A204.1 (cell line): ENCODE data around the gene XPC.

Source experiments
- FAIRE-seq: peaks from 2 replicates; lab custom pipeline; 2012; peaks lifted over from hg19 to GRCh38; lab: Jason Lieb, UNC

The XPC gene

DNA sequence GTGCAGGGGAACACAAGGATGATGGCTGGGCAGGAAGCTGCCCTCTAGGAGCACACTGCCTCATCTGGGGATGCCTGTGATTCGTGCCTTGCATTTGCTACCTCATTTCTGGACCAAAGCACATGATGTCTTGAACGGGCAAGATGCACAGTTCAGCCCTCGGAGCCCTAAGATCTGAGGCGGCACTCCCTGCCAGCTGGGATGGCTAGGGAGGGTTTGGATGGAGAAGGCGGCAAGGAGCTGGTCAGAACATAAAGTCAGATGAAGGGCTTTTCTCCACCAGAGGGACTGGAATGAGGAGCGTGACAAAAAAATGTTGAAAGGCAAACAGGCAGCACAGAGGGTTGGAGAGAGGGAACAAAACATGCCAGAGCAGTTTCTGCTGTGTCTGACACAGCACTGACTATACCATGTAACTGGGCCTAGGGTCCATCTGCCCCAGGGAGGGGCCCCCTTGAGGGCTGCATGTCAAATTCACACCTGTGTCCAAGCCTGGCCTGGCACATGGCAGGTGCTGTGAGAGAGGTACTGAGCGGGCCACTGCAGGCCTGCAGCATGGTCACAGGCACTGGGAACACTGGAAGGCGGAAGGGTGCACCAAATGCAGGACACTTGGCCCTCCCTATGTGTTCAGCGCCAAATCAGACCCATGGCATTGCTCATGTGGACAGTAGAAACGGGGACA is 31.9 kb downstream of the XPC start:
- FAIRE-seq, result no peak

DNA sequence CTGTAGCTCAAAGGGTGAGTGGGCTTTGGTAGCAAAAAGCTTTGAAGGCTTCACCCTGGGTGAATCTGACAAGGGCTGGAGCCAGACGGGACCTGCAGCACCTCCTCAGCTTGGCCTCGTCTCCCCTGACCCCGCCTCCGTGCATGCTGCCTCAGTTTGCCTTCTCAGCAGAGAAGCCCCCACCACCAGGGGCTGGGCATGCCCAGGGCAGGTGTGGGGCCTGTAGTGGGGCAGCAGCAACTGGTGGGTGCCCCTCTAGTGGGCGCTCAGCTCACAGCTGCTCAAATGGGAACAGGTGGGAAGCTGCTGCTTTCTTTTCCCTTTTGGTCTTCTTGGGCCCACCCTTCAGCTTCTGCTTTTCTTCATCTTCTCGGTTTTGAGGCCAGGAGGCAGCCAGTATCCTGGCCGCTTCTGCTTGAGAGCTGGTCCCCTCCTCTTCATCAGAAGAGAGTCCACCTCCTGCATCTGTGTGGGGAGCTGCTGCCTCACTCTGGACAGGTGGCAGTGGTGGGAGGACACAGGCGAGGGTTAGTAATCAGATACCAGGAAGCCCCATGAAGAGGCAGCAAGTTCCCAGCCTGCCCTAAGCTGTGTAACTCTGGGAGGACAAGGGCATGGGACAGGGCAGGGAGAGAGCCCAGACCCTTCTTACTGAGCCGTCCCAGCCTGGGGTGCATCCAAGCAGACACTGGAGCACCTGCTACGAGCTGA is 32.6 kb downstream of the XPC start:
- no peak for FAIRE-seq

DNA sequence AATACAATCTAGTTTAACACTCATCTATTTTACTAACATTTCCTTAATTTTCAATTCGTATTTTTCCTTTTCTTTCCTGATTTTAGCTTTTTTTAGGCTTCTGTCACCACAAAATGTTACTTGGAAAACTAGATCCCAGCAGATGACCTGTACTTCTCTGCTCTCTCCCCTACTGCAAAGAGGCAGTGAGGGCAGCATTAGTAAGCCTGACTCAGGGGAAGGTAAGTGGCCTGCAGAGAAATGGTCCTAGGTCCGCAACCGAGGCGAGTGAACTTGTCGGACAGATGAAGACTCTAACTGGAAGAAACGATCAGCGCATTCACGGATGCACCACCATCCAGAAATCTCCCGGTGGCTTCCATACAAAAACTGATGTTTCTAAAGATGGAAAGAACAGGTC is 33.2 kb downstream of the XPC start:
- no peak for FAIRE-seq

DNA sequence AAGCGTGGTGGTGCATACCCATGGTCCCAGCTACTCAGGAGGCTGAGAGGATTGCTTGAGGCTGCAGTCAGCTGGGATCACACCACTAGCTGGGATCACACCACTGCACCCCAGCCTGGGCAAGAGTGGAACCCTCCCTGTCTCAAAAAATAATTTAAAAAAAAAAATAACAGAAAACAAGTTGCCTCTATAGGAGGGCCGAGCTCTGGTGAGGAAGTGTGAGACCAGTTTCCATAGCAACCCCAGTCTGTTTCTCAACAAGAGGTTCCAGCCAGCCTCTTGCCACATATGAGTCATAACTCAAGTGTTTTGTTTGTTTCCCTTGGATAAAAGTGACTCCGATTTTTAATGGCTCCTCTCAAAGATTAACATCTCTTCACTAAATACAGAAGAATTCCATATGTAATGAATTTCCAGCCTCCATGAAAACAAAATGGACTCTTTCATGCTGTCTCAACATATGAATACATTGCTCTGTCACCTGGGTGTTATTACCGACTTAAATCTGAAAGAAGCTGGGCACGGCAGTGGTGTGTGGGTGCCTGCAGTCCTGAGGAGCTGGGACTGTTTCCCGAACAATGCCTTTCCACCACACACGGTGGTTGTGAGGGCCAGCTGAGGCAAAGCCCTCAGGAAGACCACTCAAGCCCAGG is 33.9 kb downstream of the XPC start:
- FAIRE-seq, result no peak

DNA sequence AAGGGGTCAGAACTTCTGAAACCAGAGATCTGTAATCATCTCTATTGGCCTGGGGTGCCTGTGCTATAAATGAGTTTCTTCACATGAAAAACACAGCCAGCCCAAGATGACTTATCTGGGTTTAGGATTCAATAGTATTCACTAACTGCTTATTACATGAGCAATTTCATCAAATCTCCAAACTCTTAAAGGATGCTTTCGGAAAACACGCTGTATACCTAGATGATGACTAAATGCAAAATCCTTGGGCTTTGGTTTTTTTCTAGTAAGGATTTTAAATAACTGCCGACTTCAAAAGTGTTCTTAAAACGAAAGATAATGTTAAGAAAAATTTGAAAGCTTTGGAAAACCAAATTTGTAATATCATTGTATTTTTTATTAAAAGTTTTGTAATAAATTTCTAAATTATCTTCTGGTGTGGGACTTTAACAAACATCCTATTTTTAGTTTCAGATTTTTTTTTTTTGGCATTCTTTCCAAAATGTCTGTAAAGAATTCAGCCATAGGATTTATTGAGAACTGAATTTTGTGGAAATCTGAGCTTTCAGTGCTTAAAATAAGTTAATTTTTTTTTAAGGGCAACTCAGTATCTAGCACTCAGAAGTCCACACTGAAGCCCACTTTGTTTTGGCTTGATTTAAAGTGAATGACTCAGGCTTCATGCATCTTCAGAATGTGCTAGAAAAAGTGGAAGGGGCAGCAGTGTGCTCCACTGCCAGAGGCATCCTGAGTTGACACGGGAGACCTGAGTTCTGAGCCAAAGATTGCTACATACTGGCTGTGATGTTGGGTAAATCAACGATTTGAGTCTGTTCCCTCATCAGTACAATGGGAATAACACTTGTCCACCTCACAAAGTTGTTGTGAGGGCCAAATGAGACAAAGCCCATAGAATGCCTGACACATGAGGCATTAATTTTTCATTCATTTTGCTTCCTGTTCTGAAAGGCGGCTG is 34.9 kb downstream of the XPC start:
- peak; percentile 60 for FAIRE-seq

DNA sequence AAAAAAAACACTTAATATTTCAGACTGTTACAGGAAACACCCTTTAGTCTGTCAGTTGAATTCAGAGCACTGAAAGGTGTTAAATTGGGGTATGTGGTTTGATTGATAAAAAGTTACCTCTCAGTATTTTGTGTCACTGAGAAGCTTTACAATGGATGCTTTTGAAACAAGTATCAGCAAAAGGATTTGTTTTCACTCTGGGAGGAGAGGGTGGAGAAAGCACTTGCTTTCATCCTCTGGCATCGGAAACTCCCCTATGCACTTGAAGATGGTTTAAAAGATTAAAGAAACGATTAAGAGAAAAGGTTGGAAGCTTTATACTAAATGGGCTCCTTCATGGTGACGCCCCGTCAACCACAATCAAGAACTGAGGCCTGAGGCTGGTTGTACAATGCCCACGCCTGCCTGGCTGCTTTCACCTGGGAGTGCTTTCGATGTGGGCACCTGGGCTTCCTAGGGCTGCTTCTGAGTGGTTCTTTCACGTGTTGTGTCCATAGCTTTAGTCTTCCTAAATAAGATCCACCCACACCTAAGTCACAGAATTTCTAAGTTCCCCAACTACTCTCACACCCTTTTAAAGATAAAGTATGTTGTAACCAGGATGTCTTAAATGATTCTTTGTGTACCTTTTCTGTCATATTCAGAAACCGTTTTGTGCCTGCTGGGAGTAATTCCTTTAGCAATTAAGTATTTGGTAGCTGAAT is 35.7 kb downstream of the XPC start:
- FAIRE-seq, result no peak

DNA sequence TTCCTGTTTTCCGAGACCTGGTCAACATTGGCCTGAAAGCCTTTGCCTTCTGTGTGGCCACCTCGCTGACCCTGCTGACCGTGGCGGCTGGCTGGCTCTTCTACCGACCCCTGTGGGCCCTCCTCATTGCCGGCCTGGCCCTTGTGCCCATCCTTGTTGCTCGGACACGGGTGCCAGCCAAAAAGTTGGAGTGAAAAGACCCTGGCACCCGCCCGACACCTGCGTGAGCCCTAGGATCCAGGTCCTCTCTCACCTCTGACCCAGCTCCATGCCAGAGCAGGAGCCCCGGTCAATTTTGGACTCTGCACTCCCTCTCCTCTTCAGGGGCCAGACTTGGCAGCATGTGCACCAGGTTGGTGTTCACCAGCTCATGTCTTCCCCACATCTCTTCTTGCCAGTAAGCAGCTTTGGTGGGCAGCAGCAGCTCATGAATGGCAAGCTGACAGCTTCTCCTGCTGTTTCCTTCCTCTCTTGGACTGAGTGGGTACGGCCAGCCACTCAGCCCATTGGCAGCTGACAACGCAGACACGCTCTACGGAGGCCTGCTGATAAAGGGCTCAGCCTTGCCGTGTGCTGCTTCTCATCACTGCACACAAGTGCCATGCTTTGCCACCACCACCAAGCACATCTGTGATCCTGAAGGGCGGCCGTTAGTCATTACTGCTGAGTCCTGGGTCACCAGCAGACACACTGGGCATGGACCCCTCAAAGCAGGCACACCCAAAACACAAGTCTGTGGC is 36.6 kb downstream of the XPC start:
- no peak for FAIRE-seq

DNA sequence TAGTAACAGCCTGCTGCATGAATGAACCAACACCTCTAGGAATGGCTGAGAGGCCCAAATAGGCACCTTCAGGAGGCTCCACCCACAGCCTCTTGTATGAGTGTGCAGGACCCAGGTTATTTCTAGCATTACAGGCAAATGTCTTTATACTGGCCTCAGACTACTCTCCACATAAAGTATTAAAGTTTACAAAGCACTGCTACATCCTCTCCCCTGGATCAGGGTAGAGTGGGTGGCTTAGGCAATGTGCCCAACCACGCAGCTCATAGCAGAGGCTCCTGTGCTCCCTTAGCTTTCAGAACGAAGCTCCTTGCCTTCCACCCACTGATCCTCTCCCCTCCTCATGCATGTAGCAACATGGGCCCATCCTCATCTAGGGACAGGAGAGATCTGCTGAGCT is 37.3 kb downstream of the XPC start:
- no peak for FAIRE-seq

DNA sequence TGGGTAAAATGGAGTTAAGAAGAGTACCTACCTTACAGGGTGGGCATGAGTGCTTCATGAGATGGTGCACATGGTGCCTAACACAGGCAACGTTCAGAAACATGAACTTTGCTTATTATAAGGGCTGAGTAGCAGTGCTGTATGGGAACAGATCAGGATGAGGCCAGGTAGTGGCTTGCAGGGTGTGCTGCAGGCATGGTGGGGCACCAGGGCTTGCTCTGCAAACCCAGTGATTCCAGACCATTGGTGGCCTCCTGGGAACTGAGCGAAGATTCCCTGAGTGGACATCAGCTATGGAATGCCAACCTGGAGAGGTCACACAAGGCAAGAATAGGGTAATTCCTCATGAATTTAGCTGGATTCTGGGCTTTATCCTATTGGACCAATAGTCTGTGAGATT is 37.7 kb downstream of the XPC start:
- no peak for FAIRE-seq

DNA sequence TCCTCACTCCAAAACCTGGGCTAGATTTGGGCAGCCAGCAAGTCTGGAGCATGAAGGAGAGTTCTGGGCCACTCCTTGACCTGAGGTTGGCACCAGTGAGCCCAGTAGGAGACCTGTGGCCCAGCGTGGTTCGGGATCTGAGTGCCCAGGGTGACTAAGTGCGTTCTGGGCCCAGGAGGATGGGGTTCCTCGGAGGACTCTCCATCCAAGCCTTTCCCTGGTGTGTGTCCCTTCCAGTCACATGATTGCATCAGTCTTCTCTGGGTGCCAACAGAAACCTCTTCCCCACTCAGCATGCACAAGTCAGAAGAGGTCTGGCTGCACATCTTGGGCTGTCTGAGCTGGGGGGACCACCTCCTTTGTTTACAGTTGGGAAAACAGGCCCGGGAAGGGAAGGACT is 38.6 kb downstream of the XPC start:
- FAIRE-seq, result no peak

DNA sequence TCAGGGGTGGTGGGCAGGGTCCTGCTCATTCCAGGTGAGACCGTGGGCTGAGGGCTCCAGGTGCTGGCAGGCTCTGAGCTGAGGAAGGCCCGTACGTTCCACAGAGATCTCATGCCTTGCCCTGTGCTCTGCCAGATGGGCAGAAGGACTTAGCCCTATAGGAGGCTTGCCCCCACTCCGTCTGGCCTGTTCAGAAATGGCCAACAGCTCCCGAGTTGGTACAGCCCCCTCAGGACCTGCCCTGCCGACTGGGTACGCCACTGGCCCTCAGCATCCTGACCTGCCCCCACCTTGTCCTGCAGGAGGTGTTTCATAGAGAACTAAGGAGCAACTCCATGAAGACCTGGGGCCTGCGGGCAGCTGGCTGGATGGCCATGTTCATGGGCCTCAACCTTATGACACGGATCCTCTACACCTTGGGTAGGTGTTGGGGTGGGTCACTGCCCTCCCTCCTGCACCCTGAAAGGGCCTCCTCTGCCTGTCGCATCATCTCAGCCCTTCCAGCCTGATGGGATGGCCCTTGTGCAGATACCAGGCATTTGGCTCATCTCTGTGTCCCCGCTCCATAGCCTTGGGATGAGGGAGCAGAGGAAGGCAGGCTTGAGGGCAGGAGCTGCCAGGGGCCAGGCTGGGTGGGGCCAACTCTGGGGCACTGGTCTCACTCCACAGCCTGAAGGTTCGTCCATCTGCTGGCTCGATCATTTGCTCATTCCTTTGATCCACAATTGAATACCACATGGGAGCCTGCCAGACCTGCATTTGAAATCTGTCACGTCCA is 39.3 kb downstream of the XPC start:
- no peak for FAIRE-seq

DNA sequence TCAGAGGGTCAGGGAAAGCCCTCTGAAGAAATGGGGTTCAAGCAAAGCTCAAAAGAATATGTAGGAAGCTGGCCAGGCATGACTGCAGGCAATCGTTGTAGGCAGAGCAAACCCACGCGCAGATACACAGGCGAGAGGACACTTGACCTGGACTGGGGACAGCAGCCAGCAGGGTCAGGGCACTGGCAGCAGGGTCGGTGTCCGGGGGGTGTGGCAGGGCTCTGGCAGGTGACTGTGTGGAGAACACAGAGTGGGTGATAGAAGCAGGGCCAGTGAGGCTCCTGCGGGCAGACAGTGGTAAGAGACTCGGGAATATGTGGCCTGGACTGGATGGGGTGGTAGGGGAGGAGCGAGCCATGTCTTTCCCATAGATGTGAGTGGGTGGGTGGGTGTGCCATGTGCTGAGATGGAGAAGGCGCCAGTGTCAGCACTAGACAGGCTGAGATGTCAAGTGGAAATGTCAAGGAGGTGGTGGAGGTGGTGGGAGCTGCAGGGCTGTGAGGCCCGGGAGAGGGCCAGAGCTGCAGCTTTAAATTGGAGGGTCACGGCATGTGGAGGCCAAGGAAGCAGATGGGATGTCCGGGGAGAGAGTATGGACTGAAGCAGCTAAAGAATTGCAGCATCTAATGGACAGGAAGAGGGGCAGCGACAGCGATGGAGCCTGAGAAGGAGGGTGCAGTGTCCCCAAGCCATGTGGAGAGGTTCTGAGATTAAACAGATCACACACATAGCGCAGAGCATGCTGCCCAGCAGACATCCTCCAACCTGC is 40.1 kb downstream of the XPC start:
- FAIRE-seq, result no peak

DNA sequence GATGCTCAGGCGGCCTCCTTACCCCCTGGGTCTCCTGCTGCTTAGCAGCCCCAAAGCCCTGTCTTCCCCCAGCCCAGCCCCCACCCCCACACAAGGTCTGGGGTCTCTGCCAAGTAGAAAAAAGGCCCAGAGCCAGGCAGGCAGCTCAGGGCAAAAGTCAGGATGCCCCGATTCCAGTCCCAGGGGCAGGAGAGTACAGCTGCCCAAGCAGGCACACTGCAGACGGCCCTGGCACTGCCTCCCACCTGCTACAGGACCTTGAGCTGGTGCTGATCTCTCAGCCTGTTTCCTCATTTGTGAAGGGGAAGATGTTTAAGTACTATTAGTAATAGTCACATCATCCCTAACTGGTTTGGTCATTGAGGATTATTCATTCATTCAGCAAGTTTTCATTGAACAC is 41.0 kb downstream of the XPC start:
- FAIRE-seq, result no peak

DNA sequence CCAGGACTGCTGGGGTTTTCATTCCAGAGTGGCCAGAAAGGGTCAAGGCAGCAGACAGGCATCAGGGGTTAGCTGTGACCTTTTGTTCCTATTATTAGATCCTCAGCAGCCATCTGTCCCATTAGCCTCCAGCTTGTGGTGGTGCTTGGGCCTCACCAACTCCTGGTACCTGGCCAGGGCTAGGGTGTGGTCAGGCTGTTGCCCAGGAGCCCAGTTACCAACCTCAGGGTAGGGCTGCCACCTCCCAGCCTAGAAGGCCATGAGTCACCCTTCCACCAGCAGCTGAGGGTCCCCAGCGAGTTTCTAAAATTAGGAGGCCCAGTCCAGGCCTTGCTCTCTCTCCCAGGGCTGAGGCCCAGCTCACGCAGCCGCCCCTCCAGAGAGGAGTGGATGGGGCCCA is 41.4 kb downstream of the XPC start:
- no peak for FAIRE-seq

DNA sequence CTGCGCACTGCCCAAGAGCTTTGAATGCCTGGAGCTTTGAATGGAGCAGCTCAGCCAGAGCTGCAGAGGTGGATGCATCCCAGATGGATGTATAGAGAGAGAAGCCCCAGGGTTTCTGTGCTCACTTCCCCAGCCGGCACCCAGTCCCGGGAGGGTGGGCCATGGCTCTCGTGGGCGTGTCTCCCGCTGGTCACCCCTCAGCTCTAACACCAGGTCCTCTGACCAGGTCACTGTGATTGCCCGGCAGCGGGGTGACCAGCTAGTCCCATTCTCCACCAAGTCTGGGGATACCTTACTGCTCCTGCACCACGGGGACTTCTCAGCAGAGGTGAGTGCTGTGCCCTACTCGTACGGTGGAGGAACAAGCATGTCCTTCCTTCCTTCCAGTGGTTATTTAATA is 42.8 kb downstream of the XPC start:
- FAIRE-seq, result no peak

DNA sequence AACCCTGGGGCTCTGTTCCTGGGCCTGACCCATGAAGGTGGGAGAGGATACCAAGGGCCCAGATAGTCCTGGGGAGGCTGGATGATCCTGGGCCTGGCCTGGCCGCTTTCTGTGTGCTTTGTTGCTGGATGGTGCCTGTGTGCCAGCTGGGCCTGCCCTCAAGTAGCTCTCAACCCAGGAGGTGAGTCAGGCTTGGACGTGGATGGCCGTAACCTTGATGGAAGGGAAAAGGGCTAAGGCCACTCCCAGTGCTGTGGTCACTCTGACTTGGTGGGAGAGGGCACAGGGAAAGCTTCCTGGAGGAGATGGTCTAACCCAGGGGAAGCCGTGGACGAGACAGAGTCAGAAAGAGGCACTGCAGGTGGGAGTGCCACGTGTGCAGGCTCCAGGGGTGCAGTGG is 44.1 kb downstream of the XPC start:
- no peak for FAIRE-seq

DNA sequence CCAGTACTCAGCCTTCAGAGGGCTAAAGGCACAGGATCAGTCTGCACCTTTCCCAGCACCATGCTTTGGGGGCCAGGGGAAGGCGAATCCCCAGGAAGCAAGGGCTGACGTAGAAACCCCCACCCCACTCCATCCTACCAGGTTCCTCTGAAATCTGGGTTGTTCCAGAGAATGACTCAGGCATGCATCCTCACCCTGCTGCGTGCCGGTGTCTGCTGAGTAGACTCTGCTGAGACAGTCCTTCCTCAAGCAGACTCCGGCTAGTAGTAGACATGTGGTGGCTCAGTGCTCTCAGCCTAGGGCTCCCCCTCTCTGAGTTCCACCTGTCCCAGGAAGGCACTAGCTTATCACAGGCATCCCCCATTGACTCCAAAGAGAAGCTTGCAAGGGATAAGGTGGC is 44.5 kb downstream of the XPC start:
- no peak for FAIRE-seq

DNA sequence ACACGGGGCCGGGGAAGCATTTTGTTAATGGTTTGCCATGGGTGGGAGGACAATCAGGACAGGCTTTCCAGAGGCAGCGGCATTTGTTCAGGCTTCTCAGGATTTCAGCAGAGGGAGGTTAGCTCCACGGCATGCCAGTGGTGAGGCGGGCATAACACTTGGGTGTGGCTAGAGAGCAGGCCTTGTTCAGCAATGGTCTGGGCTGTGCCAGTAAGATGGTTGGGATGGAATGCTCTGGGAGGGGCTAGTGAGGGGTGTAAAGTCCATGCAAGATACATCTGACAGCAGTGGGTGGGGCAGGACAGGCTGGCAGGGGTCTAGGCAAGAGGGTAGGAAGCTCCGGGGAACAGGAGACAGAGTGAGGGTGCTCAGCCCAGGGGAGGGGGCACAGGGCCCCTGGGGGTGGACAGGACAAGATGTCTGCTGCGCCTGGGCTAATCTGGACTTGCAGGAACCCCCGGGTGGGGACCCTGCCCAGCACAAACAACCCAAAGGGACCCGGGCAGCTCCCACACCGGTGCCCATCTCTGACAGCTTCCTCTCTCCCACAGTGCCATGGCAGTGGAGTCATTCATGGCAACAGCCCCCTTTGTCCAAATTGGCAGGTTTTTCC is 45.1 kb downstream of the XPC start:
- FAIRE-seq, result no peak

DNA sequence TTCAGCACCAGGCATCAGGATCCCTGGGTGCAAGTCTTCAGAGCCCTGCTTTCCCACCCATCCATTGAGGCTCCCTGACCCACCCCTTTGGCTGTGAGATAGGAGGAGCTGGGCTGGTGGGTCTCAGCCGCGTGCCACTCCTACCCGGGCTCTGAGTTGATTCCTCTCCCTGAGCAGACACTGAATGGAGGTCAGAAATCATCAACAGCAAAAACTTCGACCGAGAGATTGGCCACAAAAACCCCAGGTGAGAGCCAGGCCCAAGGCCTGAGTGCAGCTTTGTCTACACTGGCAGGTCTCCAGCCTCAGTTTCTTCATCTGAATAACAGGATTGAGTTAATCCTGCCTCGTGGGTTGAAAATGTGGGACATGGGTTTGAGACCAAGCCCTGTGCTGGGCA is 45.7 kb downstream of the XPC start:
- FAIRE-seq, result no peak
